K562 (cell line): Measurements from ENCODE around the gene NBEA. TPM values are rescaled to one million over a fixed set of nuclear protein-coding genes. Genes with fewer than 3 reads are reported as not detected.

Source experiments
- ATAC-seq: fragments of 200-7000 bp; cut with Tn5 transposase; 3 replicates; pipeline ENCODE4 v1.9.1; 2020; ENCODE audit warnings: moderate library complexity
- BruUV-seq: library from RNA; stranded (reverse); fragments of 400-500 nt; replicated peaks from 2 replicates; lab custom pipeline; 2021; lab: Mats Ljungman, UMichigan
- CTCF ChIA-PET: fragments of 300-600 bp; formaldehyde crosslinking; extraction: SDS; loops from one replicate; lab custom pipeline; 2021; ENCODE audit warnings: low intra/inter-chr PET ratio; lab: Yijun Ruan, JAX
- POLR2A ChIA-PET: fragments of 300-600, 350-650 bp; sonication (Branson Sonifier 250); formaldehyde crosslinking; extraction: SDS; loops from one replicate; lab custom pipeline; 2021; ENCODE audit warnings: antibody characterized with exemption, inconsistent platforms; lab: Yijun Ruan, JAX
- DNase-seq, 4 experiments: peaks; one replicate each; pipeline versions ENCODE4 v3.0.0 to v3.0.0-alpha.2; 2011 to 2018; ENCODE audit warnings: low spot score in 3 of 4, mixed read lengths in 3 of 4; ENCODE audit errors: extremely low read depth in 1 of 4
- FAIRE-seq: peaks from 2 replicates; lab custom pipeline; 2011; peaks lifted over from hg19 to GRCh38; lab: Jason Lieb, UNC
- H2AFZ ChIP-seq: 2 replicates; pipeline ENCODE4 v1.6.0; 2011; ENCODE audit warnings: low read depth, low read length, control low read depth, inconsistent platforms
- H3K27ac ChIP-seq: fragments of 200-600 bp; 3 replicates; pipeline ENCODE4 v1.8.0; 2011; ENCODE audit warnings: low read depth, mild to moderate bottlenecking, control low read depth, inconsistent platforms, low read length, moderate library complexity, mixed read lengths; ENCODE audit errors: extremely low read depth
- H3K27me3 ChIP-seq, 2 experiments: fragments of 300-600 bp in 1 of 2; 2 replicates in 1 of 2; 3 replicates in 1 of 2; pipeline versions ENCODE4 v1.6.0 to v1.8.0; 2011; ENCODE audit warnings: inconsistent platforms in 2 of 2, low read length in 2 of 2, mild to moderate bottlenecking in 1 of 2, mixed read lengths in 1 of 2, moderate library complexity in 1 of 2; ENCODE audit not compliant: control insufficient read depth in 2 of 2, insufficient read depth in 2 of 2
- H3K36me3 ChIP-seq: fragments of 300-600 bp; 3 replicates; pipeline ENCODE4 v1.8.0; 2011; ENCODE audit warnings: mild to moderate bottlenecking, low read length, inconsistent platforms; ENCODE audit not compliant: control insufficient read depth, insufficient read depth
- H3K4me1 ChIP-seq, 2 experiments: fragments of 200-600 bp in 1 of 2; replicated peaks in 1 of 2; 2 replicates in 1 of 2; 3 replicates in 1 of 2; pipeline versions ENCODE4 v1.5.1 to v1.8.0; 2011; ENCODE audit warnings: inconsistent platforms in 2 of 2, low read length in 2 of 2, mild to moderate bottlenecking in 1 of 2, mixed read lengths in 1 of 2, moderate library complexity in 1 of 2; ENCODE audit not compliant: control insufficient read depth in 2 of 2, insufficient read depth in 2 of 2
- H3K4me2 ChIP-seq: 2 replicates; pipeline ENCODE4 v1.6.1; 2011; ENCODE audit warnings: low read length, control low read depth, inconsistent platforms, mixed read lengths; ENCODE audit not compliant: insufficient read depth
- H3K4me3 ChIP-seq: fragments of 200-600 bp; sonication (generic), shearing (Covaris generic); 2 replicates; pipeline ENCODE4 v1.5.1; 2016; ENCODE audit warnings: control low read depth, inconsistent platforms
- H3K79me2 ChIP-seq: fragments of 200-600 bp; 3 replicates; pipeline ENCODE4 v1.8.0; 2011; ENCODE audit warnings: low read length, inconsistent platforms; ENCODE audit not compliant: control insufficient read depth, insufficient read depth
- H3K9ac ChIP-seq, 2 experiments: 2 replicates each; pipeline versions ENCODE4 v1.6.0 to v1.6.1; 2011; ENCODE audit warnings: low read depth in 2 of 2, low read length in 2 of 2, control low read depth in 1 of 2, inconsistent platforms in 1 of 2, mild to moderate bottlenecking in 1 of 2, mixed read lengths in 1 of 2; ENCODE audit not compliant: insufficient read depth in 1 of 2
- H3K9me1 ChIP-seq: one replicate; pipeline ENCODE4 v1.6.0; 2011; ENCODE audit warnings: inconsistent platforms, mild to moderate bottlenecking, low read length, moderate library complexity; ENCODE audit not compliant: control insufficient read depth, insufficient read depth
- H3K9me3 ChIP-seq: replicated peaks from 2 replicates; pipeline ENCODE4 v1.5.1; 2011; ENCODE audit warnings: low read depth, low read length, inconsistent platforms; ENCODE audit not compliant: control insufficient read depth, insufficient read depth
- H4K20me1 ChIP-seq: replicated peaks from 2 replicates; pipeline ENCODE4 v1.6.1; 2011; ENCODE audit warnings: low read length, inconsistent platforms, mixed read lengths; ENCODE audit not compliant: control insufficient read depth, insufficient read depth
- CBFA2T3 ChIP-seq: fragments of 450-650 bp; IDR thresholded peaks from 2 replicates; pipeline ENCODE4 v1.6.1; 2017
- CBX1 ChIP-seq: sonication (generic); IDR thresholded peaks from 2 replicates; pipeline ENCODE4 v1.6.1; 2016; ENCODE audit warnings: antibody characterized with exemption, low read depth, mild to moderate bottlenecking
- ERF ChIP-seq: fragments of 450-650 bp; formaldehyde crosslinking; IDR thresholded peaks from 2 replicates; pipeline ENCODE4 v1.4.0; 2020; ENCODE audit warnings: mild to moderate bottlenecking, mixed read lengths
- FOXM1 ChIP-seq, 2 experiments: fragments of 450-650 bp in 1 of 2; sonication (generic) in 1 of 2; formaldehyde crosslinking in 1 of 2; IDR thresholded peaks; 2 replicates each; pipeline versions ENCODE4 v1.6.1 to v1.9.0; 2017 to 2022; ENCODE audit warnings: low read depth in 2 of 2, mild to moderate bottlenecking in 2 of 2, missing genetic modification reagents in 1 of 2, moderate library complexity in 1 of 2
- HDAC6 ChIP-seq: IDR thresholded peaks from 2 replicates; pipeline ENCODE4 v1.6.1; 2012; ENCODE audit warnings: low read depth, mild to moderate bottlenecking, control low read depth, inconsistent platforms, low read length, moderate library complexity
- SRF ChIP-seq, 2 experiments: fragments of 250-450, 450-650 bp in 1 of 2; sonication (Bioruptor Pico) in 1 of 2; sonication (generic) in 1 of 2; formaldehyde crosslinking; IDR thresholded peaks; 2 replicates each; pipeline versions ENCODE4 v1.5.0 to v1.5.1; 2020 to 2022; ENCODE audit warnings: mild to moderate bottlenecking in 1 of 2, missing genetic modification reagents in 1 of 2
- TSC22D4 ChIP-seq: fragments of 450-650 bp; IDR thresholded peaks from 2 replicates; pipeline ENCODE4 v1.6.1; 2016; ENCODE audit warnings: missing genetic modification characterization, missing biosample characterization, control low read depth
- ZBTB7A ChIP-seq: IDR thresholded peaks from 2 replicates; pipeline ENCODE4 v1.6.1; 2011; ENCODE audit warnings: low read depth, mild to moderate bottlenecking, low read length, moderate library complexity, borderline replicate concordance; ENCODE audit not compliant: control insufficient read depth
- WGBS: fragments of 100-300 bp; shearing (Covaris generic); methylation state at CpG from one replicate; pipeline ENCODE4 v1.1.6; 2016; ENCODE audit warnings: low coverage, mixed read lengths; ENCODE audit not compliant: insufficient coverage; ENCODE audit errors: missing lambda C conversion rate; 5-methylcytosine and 5-hydroxymethylcytosine counted together
- in situ Hi-C: fragments of 300-500 bp; cut with MboI; formaldehyde crosslinking; loops from 4 replicates; pipeline ENCODE4 v1.15.0; 2018; ENCODE audit warnings: inconsistent platforms, mixed read lengths
- intact Hi-C: fragments of 100-400 bp; cut with micrococcal nuclease; formaldehyde crosslinking; loops from 2 replicates; pipeline ENCODE4 v1.14.2; 2022
- polyA plus RNA-seq, 8 experiments: library from polyadenylated mRNA; depleted of rRNA in 4 of 8; stranded (reverse) in 5 of 8; unstranded in 3 of 8; fragments of >200 nt; fragmentation: Nextera tagmentation in 2 of 8; fragmentation: Illumina TruSeq in 1 of 8; extraction: Ambion mirVana in 2 of 8; extraction: Trizol in 1 of 8; gene quantifications; 2 replicates each; pipeline versions ENCODE4 v1.2.1 to v1.2.3, GENCODE V29; 2011 to 2014; ENCODE audit warnings: inconsistent platforms in 1 of 8, missing spikeins in 1 of 8
- total RNA-seq, 7 experiments: library from RNA; depleted of rRNA in 6 of 7; stranded (reverse); fragments of >200 nt in 6 of 7; fragmentation: Illumina TruSeq in 2 of 7; extraction: Trizol in 2 of 7; gene quantifications; 2 replicates each; pipeline versions ENCODE4 v1.2.1 to v1.2.3, GENCODE V29; 2011 to 2021; ENCODE audit warnings: low replicate concordance in 1 of 7
- TF ChIP-seq, protein P1 (sequence below): sonication (generic); formaldehyde crosslinking; IDR thresholded peaks from 2 replicates; pipeline ENCODE4 v1.8.0; 2023; ENCODE audit warnings: mild to moderate bottlenecking, missing genetic modification reagents
- TF ChIP-seq, protein P2 (sequence below): fragments of 450-650 bp; formaldehyde crosslinking; IDR thresholded peaks from 2 replicates; pipeline ENCODE4 v1.4.0; 2020; ENCODE audit warnings: mild to moderate bottlenecking, moderate library complexity

Gene NBEA
- total and polyA plus RNA-seq, 9 of the 15 experiments (the other 6 are each of a cell fraction or from before 2014, with no cell fraction given): 0.03 to 0.94 (median 0.05) TPM; not detected in 2

DNA sequence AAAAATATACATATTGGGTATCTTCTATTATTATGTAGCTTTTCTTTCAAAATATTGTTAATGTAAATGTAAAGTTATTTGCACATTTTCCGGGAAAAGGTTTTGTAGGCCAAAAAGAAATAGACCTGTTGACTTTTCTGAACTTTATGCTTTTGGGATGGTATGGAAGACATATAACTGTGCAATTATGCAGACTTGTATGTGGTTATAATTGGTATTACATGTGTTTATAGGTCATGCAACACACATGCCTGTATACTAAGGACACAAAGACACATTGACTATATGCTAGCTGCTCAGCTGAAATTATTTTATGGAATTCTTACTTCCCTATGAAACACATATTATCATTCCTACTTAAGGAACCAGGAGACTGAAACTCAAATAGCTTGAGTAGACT, 2.3 kb upstream of the NBEA start:
- Histone ChIP-seq H3K27ac (no peak overlapping the region), H3K36me3 (no peaks in the 10 kb centered on the region), H3K4me2 (no peak overlapping the region), H3K4me3 (no peak overlapping the region), H3K9me3 (no peaks in the 10 kb centered on the region), H3K4me1 (peaks cover 0 to 9% of the 10 kb centered on the region in 2 experiments; a peak in 2 of 5 replicates), H3K9ac (no peak overlapping the region), H3K27me3 (no peaks in the 10 kb centered on the region), H4K20me1 (no peaks in the 10 kb centered on the region), H2AFZ (no peak overlapping the region)
- no peak for FAIRE-seq
- ChIA-PET POLR2A (no interaction called here), CTCF (no interaction called here)
- in situ Hi-C loops: no loop called here
- WGBS: 0% methylated on average over 1 of the region's 1 CpG
- no peak for DNase-seq
- ATAC-seq: no peak
- TF ChIP-seq ERF (CRISPR knock-in tag): no peak
- TF ChIP-seq TSC22D4 (tag): no peak
- TF ChIP-seq, protein P1, sequence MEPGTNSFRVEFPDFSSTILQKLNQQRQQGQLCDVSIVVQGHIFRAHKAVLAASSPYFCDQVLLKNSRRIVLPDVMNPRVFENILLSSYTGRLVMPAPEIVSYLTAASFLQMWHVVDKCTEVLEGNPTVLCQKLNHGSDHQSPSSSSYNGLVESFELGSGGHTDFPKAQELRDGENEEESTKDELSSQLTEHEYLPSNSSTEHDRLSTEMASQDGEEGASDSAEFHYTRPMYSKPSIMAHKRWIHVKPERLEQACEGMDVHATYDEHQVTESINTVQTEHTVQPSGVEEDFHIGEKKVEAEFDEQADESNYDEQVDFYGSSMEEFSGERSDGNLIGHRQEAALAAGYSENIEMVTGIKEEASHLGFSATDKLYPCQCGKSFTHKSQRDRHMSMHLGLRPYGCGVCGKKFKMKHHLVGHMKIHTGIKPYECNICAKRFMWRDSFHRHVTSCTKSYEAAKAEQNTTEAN (CRISPR knock-in tag): no peak
- no peak for TF ChIP-seq FOXM1 (IDR thresholded peaks at IDR 0.05; ENCODE audit: low read depth)
- no peak for TF ChIP-seq FOXM1 (CRISPR knock-in tag; IDR thresholded peaks at IDR 0.05; ENCODE audit: low read depth)
- TF ChIP-seq, protein P2, sequence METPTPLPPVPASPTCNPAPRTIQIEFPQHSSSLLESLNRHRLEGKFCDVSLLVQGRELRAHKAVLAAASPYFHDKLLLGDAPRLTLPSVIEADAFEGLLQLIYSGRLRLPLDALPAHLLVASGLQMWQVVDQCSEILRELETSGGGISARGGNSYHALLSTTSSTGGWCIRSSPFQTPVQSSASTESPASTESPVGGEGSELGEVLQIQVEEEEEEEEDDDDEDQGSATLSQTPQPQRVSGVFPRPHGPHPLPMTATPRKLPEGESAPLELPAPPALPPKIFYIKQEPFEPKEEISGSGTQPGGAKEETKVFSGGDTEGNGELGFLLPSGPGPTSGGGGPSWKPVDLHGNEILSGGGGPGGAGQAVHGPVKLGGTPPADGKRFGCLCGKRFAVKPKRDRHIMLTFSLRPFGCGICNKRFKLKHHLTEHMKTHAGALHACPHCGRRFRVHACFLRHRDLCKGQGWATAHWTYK (CRISPR knock-in tag): no peak
- no peak for TF ChIP-seq HDAC6
- no peak for TF ChIP-seq SRF (CRISPR knock-in tag; IDR thresholded peaks at IDR 0.05)
- no peak for TF ChIP-seq CBX1
- TF ChIP-seq CBFA2T3: no peak
- TF ChIP-seq ZBTB7A: no peak
- TF ChIP-seq, all 486 proteins: peak for 0
- intact Hi-C loops: no loop called here
- H3K79me2 ChIP-seq: no peaks in the 10 kb centered on the region
- H3K9me1 ChIP-seq: no peaks in the 10 kb centered on the region
- no TSS peak for BruUV-seq
